Measurements from ENCODE around the gene ANKRD31.

ANKRD31 gene

GRCh38 chr5:75072061-75072460 is 164.6 kb downstream of the ANKRD31 start:
- DNase-seq (ENCODE audit: low spot score), result no peak
- no peak for TF ChIP-seq CTCF (IDR thresholded peaks at IDR 0.05; ENCODE audit: extremely low read depth, missing control alignments)

DNA sequence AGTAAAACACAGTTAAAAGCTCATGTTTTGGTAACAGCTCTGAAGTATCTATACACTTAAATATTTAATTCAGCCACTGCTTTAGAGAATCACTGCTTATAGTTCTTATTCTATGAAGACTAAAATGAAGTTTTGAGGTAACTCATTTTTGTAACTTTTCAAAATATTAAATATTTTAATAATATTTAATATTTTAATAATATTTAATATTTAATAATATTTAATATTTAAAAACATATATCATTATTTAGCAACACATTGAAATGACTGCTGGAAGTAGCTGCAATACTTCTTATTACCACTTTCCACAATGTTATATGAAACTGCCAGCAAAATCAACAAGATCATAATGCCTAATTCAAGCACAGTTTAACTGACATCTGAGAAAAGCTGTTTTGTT is 165.6 kb downstream of the ANKRD31 start:
- DNase-seq (ENCODE audit: low spot score), result no peak
- TF ChIP-seq CTCF (IDR thresholded peaks at IDR 0.05; ENCODE audit: extremely low read depth, missing control alignments), result no peak

DNA sequence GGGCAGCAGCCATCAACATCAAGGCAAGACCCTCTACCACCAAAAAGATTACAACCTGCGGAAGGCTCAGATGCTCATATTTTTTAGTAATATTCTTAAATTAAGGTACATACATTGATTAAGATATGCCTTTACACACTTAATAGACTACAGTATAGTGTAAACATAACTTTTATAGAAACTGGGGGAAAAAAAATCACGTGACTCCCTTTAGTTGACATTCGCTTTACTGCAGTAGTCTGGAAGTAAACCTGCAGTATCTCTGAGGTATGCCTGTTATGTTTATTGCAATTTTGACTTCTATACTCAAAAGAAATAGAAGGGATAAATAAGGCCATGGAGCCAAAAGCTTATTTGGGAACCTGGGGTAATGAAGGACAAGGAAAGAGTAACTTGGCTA is 169.2 kb downstream of the ANKRD31 start:
- no peak for TF ChIP-seq CTCF (IDR thresholded peaks at IDR 0.05; ENCODE audit: extremely low read depth, missing control alignments)
- no peak for DNase-seq (ENCODE audit: low spot score)

DNA sequence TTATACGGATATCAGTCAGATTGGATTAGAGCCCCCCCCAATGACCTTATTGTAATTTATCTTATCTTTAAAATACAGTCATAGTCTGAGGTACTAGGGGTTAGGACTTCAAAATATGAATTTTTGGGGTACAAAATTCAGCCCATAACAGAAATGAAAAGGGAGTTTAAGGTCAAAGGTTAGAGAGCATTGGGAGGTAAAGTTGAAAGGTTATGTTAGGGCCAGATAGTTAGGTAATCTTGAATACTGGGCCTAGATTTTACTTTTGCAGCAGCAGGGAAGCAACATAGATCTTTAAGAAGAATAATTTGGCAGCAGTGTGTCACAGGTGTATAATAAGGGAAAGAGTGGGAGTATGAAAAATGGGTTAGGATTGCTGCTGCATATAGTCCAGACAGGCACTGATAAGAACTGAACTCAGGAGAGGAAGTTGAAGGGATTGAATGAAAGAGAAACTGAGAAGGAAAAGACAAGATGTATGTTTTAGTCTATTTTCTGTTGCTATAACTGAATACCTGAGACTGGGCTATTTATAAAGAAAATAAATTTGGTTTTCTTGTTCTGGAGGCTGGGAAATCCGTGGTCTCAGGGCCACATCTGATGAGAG is 173.7 kb downstream of the ANKRD31 start:
- no peak for TF ChIP-seq CTCF (IDR thresholded peaks at IDR 0.05; ENCODE audit: extremely low read depth, missing control alignments)

DNA sequence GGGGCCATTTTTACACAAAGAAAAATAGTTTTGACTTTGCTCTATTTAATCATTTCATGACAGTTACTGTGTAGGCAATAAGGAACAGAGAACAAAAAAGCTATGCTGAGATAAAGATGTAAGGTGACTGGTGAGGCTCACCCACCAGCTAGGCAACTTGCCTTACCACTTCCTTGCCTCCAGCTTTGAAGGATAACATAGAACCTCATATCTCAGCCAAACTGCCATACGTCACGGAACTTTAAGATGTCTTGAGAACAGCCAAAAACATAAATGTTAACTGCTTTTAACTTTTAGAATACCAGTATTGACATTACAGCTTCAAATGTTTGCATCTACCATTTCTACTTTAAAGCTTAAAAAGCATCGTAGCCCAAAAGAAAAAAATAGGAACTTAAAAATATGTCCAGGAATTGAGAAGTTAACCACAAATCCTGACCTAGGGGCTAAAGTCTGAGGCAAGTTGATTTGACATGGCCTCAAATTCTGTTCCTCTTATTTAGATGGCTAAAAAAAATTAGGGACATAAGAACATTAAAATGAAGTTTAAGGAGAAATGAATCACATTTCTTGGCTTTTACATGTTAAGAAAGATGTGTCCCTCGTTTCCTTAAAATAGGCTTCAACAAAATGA is 176.6 kb downstream of the ANKRD31 start:
- DNase-seq (ENCODE audit: low spot score), result no peak
- TF ChIP-seq CTCF (IDR thresholded peaks at IDR 0.05; ENCODE audit: extremely low read depth, missing control alignments), result no peak

More for the DNA sequence above, 173.7 kb downstream of the ANKRD31 start:
- no peak for DNase-seq (ENCODE audit: low spot score)

GRCh38 chr5:75058986-75059535 is 177.6 kb downstream of the ANKRD31 start:
- no peak for DNase-seq (ENCODE audit: low spot score)
- TF ChIP-seq CTCF (IDR thresholded peaks at IDR 0.05; ENCODE audit: extremely low read depth, missing control alignments), result no peak

DNA sequence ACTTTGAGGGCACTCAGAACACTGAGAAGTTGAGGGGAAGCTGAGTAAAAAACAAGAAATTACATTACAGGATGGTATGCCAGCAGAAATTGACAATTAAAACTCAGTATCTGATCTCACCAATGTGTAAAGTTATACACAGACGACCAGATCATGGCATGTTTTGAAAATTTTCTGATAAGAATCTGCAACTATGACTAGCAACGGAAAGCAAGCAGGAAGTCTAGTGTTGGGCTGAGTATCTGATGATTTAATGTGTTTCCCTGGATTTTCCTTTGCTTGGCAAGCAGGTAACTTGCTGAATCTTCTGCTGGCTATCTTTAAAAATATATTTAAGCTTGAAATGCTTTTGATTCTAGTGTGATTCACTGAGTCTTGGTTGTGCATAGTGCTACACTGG is 179.1 kb downstream of the ANKRD31 start:
- TF ChIP-seq CTCF (IDR thresholded peaks at IDR 0.05; ENCODE audit: extremely low read depth, missing control alignments), result no peak
- DNase-seq (ENCODE audit: low spot score), result no peak

All from GM20000 (cell line).